GM19193 (cell line): Measurements from ENCODE around the gene SLC27A2.

Source experiments
- POLR2A ChIP-seq: IDR thresholded peaks from 4 replicates; pipeline ENCODE4 v1.6.1; 2011; ENCODE audit not compliant: insufficient read depth, insufficient read length; ENCODE audit errors: extremely low read depth

The SLC27A2 gene

GRCh38 chr15:50150851-50151250 lies 31.1 kb upstream of the SLC27A2 start:
- no peak for TF ChIP-seq POLR2A

- no peak for TF ChIP-seq POLR2A
Observed at GRCh38 chr15:50151476-50151875, 30.5 kb upstream of the SLC27A2 start.

- TF ChIP-seq POLR2A, result no peak
Observed at GRCh38 chr15:50162969-50163718, 18.9 kb upstream of the SLC27A2 start.

DNA sequence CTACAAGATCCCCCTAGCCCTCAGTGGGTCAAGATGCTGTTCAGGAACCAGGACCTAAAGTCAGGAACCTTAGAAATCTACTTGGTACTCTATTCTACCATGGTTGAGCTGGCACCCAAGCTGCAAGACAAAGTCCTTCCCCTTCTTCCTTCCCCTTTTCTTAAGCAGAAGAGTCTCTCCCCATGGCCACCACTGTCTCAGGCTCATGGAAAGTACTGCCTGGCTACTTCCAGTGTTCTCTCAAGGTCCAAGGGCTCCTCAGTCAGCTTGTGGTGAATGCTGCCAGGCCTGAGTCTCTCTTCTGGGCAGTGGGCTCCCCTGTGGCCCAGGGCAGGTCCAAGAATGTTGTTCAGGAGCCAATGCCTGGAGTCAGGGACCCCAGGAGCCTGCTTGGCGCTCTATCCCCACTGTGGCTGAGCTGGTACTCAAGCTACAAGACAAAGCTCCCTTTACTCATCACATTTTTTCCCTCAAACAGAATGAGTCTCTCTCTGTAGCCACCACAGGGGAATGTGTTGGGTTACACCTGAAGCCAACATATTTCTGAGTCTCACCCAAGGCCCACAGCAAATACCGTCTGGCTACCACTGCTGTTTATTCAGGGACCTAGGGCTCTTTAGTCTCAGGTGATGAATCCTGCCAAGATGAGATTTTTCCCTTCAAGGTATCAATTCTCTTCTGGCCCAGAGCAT lies 18.1 kb upstream of the SLC27A2 start:
- TF ChIP-seq POLR2A, result no peak

GRCh38 chr15:50164458-50164857 lies 17.5 kb upstream of the SLC27A2 start:
- TF ChIP-seq POLR2A, result no peak

DNA sequence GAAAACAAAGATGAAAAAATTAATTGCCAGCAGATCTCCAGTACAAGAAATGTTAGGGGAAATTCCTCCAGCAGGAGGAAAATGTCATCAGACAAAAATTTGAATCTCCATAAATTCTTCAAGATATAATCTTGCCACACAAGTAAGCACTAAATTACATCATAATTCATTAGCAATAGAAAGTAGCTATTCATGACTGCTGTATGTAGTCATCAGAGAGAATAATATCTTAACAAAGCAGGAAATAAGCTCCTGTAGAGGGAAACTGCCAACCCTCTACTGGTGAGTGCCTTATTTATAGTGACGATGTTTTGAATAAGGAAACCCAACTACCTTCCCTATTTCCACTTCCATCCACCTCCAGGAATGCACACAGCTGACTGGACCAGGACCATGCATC lies 15.8 kb upstream of the SLC27A2 start:
- no peak for TF ChIP-seq POLR2A

GRCh38 chr15:50167110-50167509 lies 14.9 kb upstream of the SLC27A2 start:
- TF ChIP-seq POLR2A, result no peak

GRCh38 chr15:50168379-50168778 lies 13.6 kb upstream of the SLC27A2 start:
- no peak for TF ChIP-seq POLR2A

DNA sequence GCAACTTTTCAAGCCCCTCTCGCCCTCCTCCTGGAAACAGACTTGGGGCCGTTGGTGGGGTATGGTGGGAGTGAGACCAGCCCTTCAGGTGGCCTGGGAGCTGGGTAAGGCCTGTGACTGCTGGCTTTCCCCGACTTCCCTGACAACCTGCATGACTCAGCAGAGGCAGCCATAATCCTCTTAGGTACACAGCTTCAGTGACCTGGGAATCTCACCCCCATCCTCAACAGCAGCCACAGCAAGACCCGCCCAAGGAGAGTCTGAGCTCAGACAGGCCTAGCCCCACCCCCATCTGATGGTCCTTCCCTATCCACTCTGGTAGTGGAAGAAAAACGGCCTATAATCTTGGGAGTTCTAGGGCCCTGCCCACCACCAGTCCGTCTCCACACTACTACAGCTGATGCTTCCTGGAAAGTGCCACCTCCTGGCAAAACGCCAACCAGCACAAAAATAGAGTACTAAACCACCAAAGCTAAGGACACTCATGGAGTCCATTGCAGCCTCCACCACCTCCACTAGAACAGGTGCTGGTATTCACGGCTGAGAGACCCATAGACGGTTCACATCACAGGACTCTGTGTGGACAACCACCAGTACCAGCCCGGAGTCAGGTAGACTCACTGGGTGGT lies 13.1 kb upstream of the SLC27A2 start:
- no peak for TF ChIP-seq POLR2A

GRCh38 chr15:50176869-50177268 lies 5.1 kb upstream of the SLC27A2 start:
- no peak for TF ChIP-seq POLR2A

- no peak for TF ChIP-seq POLR2A
Observed at GRCh38 chr15:50180091-50180490, 1.9 kb upstream of the SLC27A2 start.

- no peak for TF ChIP-seq POLR2A
Observed at GRCh38 chr15:50180582-50180981, 1.4 kb upstream of the SLC27A2 start.

GRCh38 chr15:50181201-50181968 lies 611 bp upstream of the SLC27A2 start:
- TF ChIP-seq POLR2A, result no peak

DNA sequence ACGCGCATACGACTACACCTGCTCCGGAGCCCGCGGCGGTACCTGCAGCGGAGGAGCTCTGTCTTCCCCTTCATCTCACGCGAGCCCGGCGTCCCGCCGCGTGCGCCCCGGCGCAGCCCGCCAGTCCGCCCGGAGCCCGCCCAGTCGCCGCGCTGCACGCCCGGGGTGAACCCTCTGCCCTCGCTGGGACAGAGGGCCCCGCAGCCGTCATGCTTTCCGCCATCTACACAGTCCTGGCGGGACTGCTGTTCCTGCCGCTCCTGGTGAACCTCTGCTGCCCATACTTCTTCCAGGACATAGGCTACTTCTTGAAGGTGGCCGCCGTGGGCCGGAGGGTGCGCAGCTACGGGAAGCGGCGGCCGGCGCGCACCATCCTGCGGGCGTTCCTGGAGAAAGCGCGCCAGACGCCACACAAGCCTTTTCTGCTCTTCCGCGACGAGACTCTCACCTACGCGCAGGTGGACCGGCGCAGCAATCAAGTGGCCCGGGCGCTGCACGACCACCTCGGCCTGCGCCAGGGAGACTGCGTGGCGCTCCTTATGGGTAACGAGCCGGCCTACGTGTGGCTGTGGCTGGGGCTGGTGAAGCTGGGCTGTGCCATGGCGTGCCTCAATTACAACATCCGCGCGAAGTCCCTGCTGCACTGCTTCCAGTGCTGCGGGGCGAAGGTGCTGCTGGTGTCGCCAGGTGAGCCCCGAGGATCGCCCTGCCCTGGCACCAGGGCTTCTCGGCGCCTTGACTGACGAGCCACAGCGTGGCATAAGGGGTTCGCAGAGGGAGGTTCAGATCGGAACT lies 420 bp downstream of the SLC27A2 start:
- TF ChIP-seq POLR2A, result no peak
